KOPT-K1 (cell line): ENCODE results near the gene LGALS7.
"Not testable (repeated sequence)": the region's sequence is repeated elsewhere in the genome, so short reads cannot be mapped to it uniquely, and the experiment has no call there.

Experiments used
- H3K27ac ChIP-seq: fragments of 200-600 bp; sonication (generic); 2 replicates; pipeline ENCODE4 v1.5.1; 2016; ENCODE audit warnings: antibody characterized with exemption, mild to moderate bottlenecking, low read depth, low read length; ENCODE audit not compliant: poor library complexity, severe bottlenecking
- H3K36me3 ChIP-seq: fragments of 200-600 bp; sonication (generic); 2 replicates; pipeline ENCODE4 v1.5.1; 2017; ENCODE audit warnings: antibody characterized with exemption, mild to moderate bottlenecking, low read length, moderate library complexity; ENCODE audit not compliant: insufficient read depth
- H3K9me3 ChIP-seq: fragments of 200-600 bp; sonication (generic); 2 replicates; pipeline ENCODE4 v1.5.1; 2017; ENCODE audit warnings: antibody characterized with exemption, low read length, mild to moderate bottlenecking; ENCODE audit not compliant: insufficient read depth, poor library complexity, severe bottlenecking

The LGALS7 gene

DNA sequence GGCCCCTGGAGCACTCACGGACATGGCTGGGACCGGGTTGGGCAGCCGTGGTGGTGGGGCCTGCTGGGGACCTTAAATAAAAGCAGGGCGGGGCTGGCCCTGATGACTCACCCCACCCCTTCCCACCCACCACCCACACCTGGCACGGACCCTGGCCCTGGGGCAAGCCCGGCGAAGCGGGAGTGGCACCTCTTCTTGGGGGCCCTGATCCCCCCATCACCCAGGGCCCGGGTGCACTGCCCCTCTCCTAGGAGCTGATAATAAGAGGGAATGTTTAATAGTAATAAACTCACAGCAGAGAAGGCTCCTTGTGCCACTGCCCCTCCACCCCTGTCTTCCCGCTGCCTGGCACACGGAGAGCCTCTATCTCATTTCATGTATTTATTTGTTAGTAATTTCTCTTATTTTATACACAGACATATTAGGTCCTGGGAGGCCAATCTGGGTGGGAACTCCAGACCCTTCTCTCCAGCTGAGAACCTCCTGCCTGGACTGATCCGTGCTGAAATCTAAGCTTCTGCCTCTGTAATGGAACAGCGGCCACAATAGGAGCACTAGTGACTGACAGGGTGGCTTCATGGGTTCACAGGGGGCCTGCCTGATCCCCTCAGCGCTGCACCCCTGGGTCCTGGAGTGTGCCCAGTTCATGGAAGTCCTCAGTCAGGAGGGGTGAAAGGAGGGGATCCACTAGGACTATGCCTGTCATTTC is at the start of gene LGALS7:
TSS of gene LGALS7 (minus strand) at position 49 of the 709 bp plus-strand sequence. CDS start at position 24, 25 bp downstream.
- no peaks in the 10 kb centered on the region for H3K36me3 ChIP-seq
- no peaks in the 10 kb centered on the region for H3K9me3 ChIP-seq
- no peak within 1 kb of the TSS for H3K27ac ChIP-seq

DNA sequence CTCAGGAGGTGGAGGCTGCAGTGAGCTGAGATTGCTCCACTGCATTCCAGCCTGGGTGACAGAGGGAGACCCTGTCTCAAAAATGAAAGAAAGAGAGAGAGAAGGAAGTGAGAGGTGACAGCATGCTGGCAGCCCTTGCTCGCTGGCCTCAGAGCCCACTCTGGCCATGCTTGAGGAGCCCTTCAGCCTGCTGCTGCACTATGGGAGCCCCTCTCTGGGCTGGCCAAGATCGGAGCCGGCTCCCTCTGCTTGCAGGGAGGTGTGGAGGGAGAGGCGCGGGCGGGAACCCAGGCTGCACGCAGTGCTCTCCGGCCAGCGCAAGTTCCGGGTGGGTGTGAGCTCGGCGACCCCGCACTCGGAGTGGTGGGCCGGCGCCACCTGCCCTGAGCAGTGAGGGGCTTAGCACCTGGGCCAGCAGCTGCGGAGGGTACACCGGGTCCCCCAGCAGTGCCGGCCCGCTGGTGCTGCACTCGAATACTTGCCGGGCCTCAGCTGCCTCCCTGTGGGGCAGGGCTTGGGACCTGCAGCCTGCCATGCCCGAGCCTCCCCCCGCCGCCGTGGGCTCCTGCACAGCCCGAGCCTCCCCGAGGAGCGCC is 48.0 kb upstream of the LGALS7 start:
- peaks cover 24% of the 10 kb centered on the region for H3K36me3 ChIP-seq
- not testable (repeated sequence) for H3K27ac ChIP-seq, H3K9me3 ChIP-seq

DNA sequence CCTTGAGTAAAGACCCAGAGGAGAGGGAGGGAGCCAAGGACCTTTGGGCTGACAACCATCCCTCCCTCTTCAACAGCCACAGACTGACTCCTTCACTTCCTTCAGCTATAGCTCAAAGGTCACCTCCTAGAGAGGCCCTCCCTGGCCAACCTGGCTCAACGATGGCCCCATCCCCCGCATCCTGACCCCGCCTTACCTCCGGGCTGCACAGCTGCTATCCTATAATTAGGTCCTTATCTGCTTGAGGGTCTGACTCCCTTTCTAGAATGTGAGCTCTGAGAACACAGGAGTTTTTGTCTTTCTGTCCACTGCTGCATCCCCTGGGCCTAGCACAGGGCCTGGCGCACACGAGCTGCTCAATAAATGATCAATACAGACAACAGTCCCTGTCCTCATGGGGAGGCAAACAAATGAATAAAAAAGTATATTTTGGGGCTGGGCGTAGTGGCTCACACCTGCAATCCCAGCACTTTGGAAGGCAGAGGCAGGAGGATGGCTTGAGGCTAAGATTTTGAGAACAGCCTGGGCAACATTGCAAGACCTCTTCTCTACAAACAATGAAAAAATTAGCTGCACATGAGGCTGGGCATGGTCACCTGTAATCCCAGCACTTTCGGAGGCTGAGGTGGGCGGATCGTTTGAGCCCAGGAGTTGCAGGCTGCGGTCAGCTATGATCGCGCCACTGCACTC is 46.1 kb upstream of the LGALS7 start:
- Histone ChIP-seq H3K27ac (no peak overlapping the region), H3K36me3 (peaks cover 37% of the 10 kb centered on the region)

DNA sequence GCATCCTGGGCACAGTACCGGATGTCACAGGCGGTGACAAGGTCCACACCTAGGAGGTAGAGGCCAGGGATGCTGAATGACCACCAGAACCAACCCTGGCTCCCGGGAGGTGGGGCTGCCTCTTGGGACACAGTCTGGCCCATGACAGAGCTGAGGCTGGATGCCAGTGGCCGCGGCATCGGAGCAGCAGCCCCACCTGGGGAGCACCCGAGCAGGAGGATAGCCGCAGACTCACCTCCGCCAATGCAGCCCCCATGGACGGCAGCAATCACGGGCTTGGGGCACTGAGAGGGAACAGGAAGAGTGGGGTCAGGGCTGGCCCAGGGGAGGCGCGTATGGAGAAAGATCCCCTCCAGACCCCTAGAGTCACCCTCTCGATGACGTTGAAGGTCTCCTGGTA is 43.8 kb upstream of the LGALS7 start:
- no peaks in the 10 kb centered on the region for H3K9me3 ChIP-seq
- H3K36me3 ChIP-seq, result peaks cover 28% of the 10 kb centered on the region
- H3K27ac ChIP-seq, result no peak overlapping the region

More for the DNA sequence above, 46.1 kb upstream of the LGALS7 start:
- H3K9me3 ChIP-seq, result no peaks in the 10 kb centered on the region

DNA sequence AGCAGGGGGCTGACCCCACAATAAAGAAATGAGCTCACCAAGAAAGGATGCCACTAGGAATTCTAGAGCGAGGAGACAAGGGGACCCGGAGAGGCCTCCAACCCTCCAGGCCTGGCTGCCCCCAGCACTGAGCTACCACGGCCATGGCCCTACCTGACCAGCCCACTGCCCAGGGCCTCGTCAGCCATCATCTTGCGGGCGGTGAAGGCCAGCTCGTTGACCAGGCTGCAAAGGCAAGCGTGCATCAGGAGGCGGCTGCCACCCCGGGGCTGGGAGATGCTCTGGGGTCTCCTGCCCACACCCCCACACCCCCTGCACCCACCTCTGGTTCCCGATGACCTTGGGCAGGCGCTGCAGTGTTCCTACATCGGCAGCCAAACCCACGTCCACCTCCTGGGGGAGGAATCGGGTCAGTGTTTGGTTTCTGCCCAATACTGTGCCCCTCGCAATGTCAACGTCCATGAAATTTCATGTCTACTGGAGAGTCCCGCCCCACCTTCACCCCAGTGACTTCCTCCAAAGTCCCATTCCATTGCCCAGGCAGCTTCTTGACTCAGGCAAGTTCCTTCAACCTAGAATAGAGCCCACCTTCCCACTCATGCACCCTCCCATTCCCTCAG is 42.9 kb upstream of the LGALS7 start:
- Histone ChIP-seq H3K9me3 (no peaks in the 10 kb centered on the region), H3K27ac (no peak overlapping the region), H3K36me3 (peaks cover 28% of the 10 kb centered on the region)

DNA sequence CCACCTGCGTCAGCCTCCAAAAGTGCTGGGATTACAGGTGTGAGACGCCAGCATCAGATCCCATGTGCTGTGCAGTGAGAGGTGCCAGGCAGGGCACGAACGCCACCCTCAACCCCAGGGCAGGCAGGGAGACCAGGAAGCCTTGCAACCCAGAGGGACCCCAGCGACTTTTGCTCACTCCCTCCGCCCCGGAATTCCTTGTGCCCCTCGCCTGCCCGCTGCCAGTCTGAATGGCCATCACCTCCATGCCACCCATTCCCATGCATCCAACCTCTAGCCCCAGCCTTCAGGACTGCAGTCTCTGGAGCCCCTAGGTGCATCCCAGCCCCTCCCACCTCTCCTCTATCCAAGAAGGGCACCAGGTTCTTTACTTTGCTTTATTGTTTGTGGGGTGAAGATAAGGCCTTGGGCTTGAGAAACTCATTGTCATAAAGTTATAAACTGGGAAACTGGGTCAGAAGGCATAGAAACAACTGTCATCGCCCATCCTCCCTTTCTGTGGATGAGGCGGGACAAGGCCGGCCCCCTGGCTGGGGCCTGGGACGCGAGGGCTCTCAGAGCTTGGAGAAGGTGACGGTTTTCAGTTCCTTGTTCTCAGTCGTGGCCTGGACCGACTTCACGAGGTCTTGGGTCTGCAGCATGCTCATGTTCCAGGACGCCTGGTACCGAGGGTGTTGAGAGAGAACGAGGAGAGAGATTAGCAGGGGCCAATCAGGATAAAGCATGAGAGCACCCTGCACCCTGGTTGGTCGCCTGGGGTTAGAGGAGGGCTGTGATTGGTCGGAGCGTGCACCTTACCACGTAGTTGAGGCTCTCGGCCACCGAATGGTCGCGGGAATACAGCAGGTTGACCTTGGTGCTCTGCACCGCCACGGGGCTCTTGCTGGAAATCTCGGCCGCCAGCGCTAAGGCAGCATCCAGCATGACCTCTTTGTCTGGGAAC is 42.0 kb upstream of the LGALS7 start:
- Histone ChIP-seq H3K36me3 (peaks cover 28% of the 10 kb centered on the region), H3K27ac (no peak overlapping the region), H3K9me3 (no peaks in the 10 kb centered on the region)

DNA sequence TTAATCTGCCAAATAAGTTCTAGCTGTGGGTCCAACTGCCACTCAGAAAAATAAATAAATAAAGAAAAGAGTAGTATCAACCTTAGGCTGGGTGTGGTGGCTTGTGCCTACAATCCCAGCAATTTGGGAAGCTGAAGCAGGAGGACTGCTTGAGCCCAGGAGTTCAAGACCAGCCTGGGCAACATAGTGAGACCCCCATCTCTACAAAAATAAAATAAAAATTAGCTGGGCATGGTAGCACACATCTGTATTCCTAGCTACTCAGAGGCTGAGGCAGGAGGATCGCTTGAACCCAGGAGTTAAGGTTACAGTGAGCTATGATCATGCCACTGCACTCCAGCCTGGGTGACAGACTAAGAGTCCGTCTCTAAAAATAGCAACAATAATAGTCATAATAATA is 40.6 kb upstream of the LGALS7 start:
- H3K27ac ChIP-seq, H3K9me3 ChIP-seq: not testable (repeated sequence)
- H3K36me3 ChIP-seq, result peaks cover 28% of the 10 kb centered on the region

DNA sequence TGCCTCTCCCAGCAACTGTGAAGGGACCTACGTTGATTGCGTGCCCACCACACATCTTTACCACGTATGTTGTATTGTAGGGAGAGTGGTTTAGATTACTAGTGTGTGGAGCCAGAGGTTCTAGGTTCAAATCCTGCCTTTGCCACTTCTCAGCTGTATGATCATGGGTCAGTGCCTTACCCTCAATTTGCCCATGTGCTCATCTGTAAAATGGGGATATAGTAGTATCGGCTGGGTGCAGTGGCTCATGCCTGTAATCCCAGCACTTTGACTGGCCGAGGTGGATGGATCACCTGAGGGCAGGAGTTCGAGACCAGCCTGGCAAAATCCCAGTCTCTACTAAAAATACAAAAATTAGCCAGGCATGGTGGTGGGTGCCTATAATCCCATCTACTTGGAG is 40.0 kb upstream of the LGALS7 start:
- no peak overlapping the region for H3K27ac ChIP-seq

DNA sequence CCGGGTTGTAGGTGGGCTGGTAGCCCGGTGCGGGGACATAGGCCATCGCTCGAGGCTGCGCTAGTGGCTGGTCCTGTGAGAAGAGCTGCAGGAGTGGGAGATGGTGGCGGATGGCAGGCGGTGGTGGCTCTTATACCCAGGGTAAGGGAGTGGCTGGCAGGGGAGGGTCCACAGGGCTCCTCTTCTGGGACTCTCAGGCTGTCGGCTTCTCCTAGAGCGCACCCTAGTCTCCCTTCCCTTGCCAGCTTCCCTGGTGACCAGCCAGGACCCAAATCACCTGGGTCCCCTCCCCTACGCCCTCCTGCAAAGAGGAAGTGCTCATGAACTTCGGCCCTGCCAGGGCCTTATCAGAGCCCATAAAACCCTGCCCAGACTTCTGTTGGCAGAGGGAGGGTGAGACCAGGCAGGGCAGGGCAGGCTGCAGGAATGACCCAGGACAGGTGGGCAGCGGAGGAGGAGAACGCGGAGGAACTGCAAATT is 39.6 kb upstream of the LGALS7 start, which contains the start of gene LGALS4:
TSS of gene LGALS4 (minus strand) at position 105 of the 480 bp plus-strand sequence. CDS start at position 46, 59 bp downstream.
- H3K27ac ChIP-seq, result no peak within 1 kb of the TSS
- no peaks in the 10 kb centered on the region for H3K9me3 ChIP-seq
- H3K36me3 ChIP-seq, result peaks cover 27% of the 10 kb centered on the region

More for the DNA sequence above, 40.0 kb upstream of the LGALS7 start:
- H3K9me3 ChIP-seq, result no peaks in the 10 kb centered on the region
- H3K36me3 ChIP-seq, result peaks cover 28% of the 10 kb centered on the region

DNA sequence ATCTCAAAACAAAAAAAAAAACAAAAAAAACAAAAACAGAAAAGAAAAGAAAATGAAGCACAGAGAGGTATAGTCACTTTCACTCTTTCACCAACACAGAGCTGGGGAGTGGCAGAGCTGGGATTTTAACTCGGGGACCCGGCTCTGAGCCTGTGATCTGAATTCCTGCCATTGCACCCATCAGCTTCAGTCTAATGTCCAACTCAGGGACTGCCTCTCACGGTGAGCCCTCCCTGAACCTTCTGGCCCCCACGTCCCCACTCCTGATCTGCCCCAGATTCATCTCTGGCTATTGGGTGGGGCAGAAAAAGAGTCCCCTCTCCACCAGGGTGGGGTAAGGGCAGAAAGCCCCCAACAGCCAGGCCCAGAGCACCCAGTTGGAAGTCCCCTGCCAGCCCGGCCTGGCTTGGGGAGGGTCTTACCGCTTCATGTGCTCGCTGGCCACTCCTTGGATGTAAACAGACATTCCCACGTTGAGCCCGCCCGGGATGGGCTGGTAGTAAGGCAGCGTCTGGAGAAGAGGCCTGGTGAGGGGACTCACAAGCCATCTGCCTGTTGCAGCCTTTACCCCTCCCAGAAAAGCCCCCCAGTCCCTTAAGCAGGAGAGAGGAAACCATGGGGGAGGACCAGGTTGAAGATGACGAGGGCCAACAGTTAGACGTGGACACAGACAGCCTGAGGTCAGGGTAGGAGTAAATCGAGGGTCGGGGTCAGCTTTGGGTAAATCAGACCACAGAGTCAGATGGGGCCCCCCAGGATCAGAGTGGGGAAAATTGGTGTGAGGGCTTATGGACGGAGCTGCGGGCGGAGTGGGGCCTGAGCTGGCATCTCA is 38.9 kb upstream of the LGALS7 start:
- peaks cover 23% of the 10 kb centered on the region for H3K36me3 ChIP-seq
- no peaks in the 10 kb centered on the region for H3K9me3 ChIP-seq
- no peak overlapping the region for H3K27ac ChIP-seq

DNA sequence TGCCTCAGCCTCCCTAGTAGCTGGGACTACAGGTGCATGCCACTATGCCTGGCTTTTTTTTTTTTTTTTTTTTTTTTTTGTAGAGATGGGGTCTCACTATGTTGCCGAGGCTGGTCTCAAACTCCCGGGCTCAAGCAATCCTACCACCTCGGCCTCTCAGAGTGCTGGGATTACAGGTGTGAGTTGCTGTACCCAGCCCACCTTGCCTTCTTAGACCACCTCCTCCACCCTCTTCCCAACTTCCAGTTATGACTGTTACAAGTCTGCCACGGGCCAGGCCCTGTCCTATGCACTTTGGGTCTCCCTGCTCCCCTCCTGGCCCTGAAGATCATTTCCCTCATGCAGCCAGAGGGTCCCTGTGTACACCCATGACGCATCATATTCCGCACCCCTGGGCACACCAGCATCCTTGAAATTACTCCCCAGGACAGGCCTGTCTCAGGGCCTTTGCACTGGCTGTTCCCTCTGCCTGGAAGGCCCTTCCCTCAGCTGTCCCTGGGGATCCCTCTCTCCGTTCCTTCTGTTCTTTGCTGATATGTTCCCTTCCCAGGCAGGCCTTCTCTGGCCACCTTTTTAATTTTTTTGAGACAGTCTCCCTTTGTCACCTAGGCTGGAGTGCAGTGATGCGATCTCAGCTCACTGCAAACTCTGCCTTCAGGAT is 36.4 kb upstream of the LGALS7 start:
- no peaks in the 10 kb centered on the region for H3K36me3 ChIP-seq
- no peak overlapping the region for H3K27ac ChIP-seq
- H3K9me3 ChIP-seq, result no peaks in the 10 kb centered on the region

DNA sequence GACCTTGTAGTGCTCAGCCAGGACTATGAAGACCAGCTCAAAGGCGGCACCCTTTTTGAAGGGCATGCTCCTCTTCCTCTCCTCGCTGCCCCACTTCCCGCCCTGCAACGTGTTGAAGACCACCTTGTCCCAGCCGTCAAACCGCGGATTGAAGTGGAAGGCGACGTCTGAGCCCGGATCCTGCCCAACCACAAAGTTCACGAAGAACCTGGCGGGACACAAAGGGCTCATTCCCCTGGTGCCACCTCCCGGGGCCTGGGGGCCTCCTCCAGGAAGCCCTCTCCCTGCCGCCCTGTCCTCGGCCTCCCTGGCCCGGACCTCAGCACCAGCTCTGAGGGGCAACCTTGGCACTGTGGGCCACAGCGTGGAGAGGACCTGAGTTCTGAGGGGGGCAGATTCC is 35.4 kb upstream of the LGALS7 start:
- Histone ChIP-seq H3K36me3 (no peaks in the 10 kb centered on the region), H3K27ac (no peak overlapping the region), H3K9me3 (no peaks in the 10 kb centered on the region)

DNA sequence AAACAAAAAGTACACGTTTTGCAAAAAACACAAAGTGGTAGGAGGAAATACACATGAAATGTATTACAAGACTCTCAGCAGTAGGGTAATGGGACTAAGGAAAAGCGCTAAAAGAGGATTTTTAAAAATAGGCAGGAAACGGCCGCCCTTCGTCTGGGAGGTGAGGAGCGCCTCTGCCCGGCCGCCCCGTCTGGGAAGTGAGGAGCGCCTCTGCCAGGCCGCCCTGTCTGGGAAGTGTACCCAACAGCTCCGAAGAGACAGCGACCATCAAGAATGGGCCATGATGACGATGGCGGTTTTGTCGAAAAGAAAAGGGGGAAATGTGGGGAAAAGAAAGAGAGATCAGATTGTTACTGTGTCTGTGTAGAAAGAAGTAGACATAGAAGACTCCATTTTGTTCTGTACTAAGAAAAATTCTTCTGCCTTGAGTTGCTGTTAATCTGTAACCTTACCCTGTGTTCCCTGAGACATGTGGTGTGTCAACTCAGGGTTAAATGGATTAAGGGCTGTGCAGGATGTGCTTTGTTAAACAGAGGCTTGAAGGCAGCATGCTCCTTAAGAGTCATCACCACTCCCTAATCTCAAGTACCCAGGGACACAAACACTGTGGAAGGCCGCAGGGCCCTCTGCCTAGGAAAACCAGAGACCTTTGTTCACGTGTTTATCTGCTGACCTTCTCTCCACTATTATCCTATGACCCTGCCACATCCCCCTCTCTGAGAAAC is 34.2 kb upstream of the LGALS7 start:
- not testable (repeated sequence) for H3K9me3 ChIP-seq, H3K36me3 ChIP-seq, H3K27ac ChIP-seq
